RKO (cell line): ENCODE results near the gene MTG1.
"Not testable (repeated sequence)": the region's sequence is repeated elsewhere in the genome, so short reads cannot be mapped to it uniquely, and the experiment has no call there.

ENCODE experiments used
- DNase-seq: peaks from one replicate; pipeline ENCODE4 v3.0.0-alpha.2; 2016; ENCODE audit warnings: low spot score

MTG1 gene

DNA sequence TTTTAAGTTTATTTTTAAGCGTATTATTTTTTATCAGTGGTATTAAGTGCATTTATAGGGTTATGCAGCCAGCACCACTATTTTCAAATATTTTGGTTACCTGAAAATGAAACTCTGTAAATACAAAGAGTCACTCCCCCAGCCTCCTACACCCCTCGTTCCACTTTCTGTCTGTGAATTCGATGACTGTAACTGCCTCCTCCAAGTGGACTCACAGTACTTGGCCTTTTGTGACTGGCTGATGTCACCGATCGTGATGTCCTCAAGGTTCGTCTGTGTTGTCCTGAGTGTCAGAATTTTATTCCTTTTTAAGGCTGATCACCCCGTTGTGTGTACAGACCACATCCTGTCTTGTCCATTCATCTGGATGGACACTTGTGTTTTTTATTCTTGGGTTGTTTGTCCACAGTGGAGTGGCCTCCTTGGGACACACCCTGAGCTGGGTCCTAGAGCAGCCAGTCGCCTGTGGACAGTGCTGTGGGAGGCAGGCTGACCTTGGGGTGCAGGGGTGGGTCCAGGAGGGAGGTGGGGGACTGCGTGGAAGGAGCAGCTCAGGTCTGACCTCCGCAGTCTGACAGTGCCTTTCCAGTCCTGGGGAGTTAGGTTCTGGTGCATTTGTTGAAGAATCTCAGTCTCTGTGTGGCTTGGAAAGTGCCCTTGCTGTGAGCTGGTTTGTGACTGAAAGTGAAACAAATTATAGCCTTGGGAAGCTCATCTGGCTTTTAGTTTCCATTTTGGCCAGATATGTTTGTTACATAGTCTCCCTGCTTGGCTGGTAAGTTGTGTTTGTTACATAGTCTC is 6.9 kb downstream of the MTG1 start:
- no peak for DNase-seq

DNA sequence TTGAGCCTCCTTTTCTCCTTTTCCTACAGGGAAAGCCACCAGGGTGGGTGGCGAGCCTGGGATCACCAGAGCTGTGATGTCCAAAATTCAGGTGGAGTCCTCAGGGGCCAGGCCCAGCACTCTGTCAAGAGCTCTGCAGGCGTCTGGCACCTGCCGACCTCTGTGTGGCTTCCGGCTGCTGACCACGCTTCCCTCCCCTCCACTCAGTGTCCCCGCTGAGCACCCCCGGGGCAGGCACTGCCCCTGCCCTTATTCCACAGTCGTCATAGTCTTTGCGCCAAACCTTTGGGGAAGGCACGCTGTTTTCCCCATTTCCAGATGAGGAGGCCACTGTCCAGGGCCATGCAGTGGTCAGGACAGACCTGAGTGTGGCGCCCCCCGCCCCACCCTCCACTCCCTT is 7.5 kb downstream of the MTG1 start:
- DNase-seq: no peak

DNA sequence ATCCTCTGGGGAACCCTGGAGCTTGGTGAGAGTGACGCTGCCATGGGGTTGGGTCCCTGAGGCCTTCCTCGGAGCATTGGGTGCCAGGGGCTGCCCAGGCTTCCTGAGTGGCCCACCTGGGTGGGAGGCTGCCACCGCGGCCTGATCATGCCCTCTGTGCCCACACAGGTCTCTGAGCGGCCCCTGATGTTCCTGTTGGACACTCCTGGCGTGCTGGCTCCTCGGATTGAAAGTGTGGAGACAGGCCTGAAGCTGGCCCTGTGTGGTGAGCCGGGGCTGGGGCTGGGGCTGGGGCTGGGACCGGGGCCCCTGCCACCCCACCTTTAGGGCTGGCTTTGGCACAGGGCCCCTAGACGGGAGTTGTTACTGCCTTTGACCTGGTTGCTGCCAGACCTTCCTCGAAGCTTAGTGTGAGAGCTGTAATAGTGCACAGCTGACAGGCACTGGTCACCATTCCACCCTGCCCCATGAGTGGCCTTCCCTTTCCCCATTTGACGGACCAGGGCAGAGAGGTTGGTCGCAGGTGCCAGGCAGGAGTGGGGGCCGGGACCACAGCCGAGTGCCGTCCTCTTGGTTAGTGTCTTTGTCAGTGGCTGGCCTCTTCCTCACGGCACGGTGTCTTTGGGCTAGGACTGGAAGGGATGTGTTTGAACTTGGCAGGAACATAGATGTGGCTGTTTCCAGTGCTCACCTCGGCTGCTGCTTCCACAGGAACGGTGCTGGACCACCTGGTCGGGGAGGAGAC is 8.2 kb downstream of the MTG1 start:
- no peak for DNase-seq

DNA sequence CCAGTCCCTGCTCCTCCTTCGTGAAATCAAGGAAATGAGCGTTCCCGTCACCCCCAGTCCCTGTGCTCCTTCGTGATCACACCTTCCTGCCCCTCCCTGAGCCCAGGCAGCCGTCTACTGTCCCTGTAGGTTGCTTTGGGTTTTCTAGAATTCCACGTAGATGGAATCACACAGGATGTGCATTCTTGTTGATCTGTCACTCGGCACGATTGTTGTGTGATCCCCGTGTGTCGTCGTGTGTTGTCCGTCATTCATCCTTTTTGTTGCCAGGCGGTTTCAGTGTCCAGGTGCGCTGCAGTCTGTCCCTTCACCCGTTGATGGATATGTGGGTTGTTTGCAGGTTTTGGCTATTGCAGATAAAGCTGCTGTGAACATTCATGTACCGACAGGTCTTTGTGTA is 9.4 kb downstream of the MTG1 start:
- no peak for DNase-seq

DNA sequence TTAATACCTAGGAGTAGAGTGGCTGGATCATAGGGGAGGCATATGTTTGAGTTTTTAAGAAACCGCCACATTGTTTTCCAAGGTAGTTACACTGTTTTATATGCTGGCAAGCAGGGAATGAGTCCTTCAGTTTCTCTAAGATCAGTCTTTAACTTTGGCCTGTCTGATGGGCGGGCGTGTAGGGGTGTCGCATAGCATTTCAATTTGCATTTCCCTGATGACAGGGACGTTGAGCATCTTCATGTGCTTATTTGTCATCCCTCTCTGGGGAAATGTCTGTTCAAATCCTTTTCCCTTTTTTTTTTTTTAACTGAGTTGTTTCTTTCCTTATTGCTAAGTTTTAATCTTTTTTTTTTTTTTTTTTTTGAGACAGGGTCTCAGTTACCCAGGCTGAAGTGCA is 9.8 kb downstream of the MTG1 start:
- no peak for DNase-seq

DNA sequence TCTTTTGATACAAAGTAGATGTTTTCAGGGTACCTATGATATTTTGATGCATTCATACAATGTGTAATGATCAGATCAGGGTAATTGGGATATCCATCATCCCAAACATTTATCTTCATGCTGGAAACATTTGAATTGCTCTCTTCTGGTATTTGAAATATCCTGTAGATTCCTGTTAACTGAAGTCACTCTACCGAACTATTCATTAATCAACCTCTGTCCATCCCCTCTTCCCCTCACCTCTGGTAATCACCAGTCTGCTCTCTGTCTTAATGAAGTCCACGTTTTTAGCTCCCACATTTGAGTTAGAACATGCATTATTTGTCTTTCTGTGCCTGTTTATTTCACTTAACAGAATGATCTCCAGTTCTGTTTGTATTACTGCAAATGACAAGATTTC is 11.3 kb downstream of the MTG1 start:
- DNase-seq: no peak

DNA sequence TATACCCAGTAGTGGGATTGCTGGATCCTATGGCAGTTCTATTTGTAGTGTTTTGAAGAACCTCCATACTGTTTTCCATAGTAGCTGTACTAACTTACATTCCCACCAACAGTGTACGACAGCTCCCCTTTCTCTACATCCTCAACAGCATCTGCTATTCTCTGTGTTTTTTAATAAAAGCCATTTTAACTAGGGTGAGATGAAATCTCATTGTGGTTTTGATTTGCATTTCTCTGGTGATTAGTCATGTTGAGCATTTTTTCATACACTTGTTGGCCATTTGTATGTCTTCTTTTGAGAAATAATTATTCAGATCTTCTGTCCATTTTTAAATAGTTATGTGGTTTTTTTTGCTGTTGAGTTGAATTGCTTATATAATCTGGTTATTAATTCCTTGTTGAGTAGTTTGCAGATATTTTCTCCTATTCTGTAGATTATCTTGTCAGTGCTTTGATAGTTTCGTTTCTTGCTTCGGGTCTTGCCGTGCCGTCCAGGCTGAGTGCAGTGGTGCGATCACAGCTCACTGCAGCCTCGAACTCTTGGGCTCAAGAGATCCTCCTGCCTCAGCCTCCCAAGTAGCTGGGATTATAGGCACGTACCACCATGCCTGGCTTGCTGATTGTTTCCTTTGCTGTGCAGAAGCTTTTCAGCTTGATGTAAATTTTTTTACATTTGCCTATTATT is 12.0 kb downstream of the MTG1 start:
- no peak for DNase-seq

DNA sequence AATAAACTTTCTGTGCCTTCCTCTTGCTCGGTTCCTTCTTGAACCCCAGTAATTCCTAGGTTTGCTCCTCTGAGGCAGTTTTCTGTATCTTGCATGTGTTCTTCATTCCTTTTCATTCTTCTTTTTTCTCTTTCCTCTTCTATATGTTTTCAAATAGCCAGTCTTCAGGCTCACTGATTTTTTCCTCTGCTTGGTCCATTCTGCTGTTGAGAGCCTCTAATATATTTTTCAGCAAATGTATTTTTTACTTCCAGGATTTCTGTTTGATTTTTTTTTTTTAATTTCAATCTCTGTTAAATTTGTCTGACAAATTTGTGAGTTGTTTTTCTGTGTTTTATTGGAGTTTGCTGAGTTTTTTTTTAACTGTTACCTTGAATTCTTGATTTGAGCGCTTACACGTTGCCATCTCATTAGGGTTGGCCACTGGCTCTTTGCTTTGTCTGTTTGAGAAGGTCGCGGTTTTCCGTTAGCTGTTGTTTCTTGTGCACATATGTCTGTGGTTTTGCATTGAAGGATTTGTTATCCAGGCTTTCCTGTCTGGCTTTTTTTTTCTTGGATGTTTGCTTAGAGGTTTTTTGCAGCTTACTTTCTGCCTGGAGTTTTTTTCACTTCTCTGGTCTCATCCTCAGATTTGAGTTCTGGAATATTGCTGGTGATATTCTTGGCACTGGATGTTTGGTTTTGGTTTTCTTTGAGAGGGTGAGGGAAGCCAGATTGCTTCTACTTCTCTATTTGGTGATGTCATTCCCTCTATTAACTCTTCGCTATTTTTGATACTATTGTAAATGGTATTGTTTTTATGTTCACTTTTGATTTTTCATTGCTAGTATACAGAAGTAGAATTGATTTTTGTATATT is 17.8 kb downstream of the MTG1 start:
- no peak for DNase-seq

DNA sequence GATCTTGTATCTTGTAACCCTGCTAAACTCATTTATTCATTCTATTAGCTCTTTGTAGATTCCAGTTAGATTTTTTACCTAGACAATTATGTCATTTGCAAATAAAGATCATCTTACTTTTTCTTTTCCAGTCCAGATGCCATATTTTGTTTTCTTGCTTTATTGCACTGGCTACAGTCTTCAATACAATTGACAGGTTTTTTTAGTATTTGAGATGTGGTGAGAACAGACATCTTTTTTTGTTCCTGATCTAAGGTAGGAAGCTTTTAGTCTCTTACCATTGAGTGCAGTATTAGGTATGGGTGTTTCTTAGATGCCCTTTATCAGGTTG is 18.4 kb downstream of the MTG1 start:
- no peak for DNase-seq

DNA sequence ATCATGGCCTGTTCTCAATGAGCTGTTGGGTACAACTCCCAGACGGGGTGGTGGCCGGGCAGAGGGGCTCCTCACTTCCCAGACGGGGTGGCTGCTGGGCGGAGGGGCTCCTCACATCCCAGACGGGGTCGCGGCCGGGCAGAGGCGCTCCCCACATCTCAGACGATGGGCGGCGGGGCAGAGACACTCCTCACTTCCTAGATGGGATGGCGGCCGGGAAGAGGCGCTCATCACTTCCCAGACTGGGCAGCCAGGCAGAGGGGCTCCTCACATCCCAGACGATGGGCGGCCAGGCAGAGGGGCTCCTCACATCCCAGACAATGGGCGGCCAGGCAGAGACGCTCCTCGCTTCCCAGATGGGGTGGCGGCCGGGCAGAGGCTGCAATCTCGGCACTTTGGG is 20.4 kb downstream of the MTG1 start:
- not testable (repeated sequence) for DNase-seq

DNA sequence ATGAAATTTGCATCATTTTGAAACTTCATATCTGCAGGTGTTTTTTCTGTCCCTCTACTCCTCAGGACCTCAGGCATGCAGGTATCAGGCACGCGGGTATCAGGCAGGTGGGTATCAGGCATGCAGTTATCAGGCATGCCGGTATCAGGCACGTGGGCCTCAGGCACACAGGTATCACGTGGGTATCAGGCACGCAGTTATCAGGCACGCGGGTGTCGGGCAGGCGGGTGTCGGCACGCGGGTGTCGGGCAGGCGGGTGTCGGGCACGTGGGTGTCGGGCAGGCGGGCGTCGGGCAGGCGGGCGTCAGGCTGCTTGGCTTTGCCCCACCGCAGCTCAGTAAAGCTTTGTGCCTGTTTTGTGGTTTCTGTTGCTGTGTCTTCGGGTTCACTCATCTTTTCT is 21.8 kb downstream of the MTG1 start:
- no peak for DNase-seq

DNA sequence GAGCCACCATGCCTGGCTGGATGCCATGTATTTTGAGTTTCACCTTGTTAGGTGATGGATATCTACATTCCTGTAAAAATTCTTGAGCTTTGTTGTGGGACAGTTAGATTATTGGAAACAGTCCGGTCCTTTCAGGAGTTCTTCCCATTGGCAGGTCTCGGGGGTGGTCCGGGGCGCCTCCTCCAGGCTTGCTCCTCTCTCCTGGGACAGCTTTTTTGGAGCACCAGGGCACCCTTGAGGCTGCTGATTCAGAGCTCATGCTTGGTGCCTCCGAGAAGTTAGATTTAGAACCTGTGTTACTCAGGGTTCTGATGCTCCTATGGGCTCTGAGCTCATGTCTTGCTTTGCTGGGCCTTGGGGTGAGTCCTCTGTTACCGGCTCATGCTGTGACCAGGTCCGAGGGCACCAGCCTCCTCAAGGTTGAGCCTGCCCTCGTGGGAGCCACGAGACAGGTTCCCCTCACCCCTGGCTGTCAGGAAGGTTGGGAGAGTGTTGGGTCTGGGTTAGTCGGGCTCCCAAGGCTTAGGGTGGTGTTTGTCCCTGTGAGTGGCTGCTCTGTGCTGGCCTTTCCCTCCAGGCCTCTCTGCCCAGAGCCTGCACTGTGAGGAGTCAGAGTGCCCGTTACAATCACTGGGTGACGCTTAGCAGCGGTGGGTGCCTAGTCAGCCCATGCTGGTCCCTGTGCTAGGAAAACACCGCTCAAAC is 24.5 kb downstream of the MTG1 start:
- DNase-seq: no peak

DNA sequence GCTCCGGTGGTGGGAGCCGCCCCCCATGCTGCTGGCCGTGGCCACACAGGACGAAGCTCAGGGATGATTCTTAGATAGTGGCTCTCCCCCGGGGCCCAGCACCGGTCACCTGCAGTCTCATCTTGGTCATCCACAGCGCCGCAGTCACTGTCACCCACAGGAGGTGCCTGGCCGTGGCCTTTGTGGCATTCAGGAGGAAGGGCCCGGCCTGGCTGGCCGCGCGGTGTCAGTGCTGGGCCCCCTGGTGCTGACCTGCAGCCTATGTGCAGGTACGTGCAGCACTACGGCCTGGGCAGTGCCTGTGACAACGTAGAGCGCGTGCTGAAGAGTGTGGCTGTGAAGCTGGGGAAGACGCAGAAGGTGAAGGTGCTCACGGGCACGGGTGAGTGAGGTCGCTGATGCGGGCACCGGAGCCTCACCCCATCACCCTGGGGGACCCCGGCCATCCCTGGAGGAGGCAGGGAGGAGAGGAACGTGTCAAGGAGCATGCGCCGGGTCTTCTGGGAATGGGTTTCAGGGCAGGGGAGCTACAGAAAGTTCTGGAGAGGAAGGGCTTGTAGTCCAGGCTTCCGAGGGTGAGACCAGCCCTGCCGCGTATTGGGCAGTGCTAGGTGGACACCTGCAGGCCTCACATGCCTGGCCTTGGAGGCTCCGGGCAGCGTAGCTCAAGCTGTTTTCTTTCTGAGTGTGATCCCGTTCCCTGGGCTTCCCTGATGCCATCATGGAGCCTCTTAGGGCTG is 25.4 kb downstream of the MTG1 start:
- DNase-seq: no peak

DNA sequence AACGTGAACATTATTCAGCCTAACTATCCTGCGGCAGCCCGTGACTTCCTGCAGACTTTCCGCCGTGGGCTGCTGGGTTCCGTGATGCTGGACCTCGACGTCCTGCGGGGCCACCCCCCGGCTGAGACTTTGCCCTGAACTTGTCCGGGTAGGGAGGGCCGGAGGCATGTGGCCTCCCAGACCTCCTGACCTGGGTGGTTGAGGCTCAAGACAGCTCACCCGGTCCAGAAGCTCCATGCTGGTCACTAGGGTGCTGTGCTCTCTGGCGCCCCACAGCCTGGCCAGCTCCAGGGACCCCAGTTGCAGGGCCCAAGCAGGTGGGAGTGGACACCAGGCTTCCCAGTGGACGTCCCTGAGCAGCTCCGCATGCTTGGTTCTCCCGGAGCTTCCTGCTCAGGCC is 26.1 kb downstream of the MTG1 start:
- DNase-seq: no peak

DNA sequence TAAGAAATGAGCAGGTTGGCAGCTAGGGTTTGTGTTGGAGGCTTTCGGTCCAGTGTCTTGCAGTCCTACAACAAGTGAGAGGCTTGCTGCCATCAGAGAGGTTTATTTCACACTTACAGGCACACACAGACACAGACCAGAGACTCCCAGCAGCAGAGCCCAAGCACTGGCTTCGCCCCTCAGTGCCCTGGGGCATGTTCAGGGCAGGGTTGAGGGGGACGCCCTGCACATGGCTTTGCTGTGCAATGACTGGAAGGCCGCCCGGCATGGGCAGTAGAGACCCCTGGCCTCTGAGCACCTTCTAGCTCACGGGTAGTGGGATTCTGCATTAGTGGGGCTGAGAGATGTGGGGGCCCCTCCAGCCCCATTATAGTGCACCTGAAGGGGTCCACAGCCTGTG is 26.6 kb downstream of the MTG1 start:
- DNase-seq: no peak

DNA sequence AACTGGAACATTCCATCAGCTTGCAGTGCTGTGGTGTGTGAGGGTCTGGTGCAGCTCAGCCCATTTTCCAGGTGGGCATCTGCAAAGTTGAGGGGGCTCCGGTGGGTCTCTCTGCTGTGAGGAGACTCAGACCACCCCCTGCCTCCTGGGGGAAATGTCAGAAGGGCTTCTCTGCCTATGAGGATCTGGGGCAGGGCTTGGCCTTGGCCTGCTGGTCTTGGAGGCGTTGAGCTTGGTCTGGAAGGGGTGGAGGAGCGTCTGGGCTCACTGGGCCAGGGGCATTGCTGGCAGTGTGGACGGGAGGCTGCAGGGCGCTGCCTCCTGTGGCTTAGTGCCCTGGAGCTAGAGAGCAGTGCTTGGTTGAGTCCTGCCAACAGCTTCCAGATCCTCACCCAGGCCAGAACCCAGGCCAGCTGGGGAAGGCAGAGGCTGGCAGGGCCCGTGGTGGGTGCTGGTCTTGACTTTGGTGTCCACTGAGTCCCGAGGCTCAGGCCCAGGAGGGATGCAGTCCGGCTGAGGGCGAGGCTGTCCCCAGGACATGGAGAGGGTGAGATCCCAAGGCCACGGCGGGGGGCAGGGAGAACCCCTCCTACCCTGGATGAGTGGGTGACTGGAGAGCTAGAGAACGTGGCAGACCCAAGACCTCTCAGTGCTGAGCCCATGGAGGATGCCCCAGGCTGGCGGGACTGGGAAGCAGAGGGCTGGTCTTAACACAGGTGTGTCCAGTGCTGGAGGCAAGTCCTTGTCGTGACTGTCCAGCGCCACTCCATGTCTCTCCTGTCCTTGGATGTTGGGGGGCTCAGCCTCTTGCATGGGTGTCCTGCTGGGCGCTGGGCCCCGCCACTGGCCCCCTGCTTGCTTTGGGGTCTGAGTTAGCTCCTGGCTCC is 27.6 kb downstream of the MTG1 start:
- no peak for DNase-seq

DNA sequence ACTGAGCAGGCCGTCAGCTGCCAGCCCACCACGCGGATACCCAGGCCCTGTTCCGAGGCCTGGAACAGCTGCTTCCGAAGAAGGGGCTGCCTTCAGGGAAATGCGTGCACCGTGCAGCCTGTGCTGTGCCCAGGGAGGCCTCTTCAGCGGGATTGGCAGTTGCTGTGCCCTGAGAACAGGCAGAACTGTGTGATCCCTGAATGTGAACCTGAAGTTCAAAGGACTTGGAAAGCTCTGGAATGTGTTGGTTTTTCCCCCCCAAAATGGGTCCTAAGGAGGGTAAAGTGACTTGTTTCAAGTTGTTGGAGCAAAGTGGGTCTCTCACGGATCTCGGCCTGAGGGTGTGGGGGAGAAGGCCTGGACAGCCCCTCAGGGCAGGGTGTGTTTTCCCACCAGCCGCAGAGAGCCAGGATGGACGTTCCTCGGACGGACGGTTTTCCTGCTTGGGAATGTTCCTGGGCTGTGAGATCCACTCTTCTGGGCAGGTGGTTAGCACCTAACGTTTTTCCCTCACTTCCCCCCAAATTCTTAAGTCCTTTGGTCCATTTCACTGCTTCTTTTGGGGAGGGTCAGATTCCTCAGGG is 28.4 kb downstream of the MTG1 start:
- no peak for DNase-seq

DNA sequence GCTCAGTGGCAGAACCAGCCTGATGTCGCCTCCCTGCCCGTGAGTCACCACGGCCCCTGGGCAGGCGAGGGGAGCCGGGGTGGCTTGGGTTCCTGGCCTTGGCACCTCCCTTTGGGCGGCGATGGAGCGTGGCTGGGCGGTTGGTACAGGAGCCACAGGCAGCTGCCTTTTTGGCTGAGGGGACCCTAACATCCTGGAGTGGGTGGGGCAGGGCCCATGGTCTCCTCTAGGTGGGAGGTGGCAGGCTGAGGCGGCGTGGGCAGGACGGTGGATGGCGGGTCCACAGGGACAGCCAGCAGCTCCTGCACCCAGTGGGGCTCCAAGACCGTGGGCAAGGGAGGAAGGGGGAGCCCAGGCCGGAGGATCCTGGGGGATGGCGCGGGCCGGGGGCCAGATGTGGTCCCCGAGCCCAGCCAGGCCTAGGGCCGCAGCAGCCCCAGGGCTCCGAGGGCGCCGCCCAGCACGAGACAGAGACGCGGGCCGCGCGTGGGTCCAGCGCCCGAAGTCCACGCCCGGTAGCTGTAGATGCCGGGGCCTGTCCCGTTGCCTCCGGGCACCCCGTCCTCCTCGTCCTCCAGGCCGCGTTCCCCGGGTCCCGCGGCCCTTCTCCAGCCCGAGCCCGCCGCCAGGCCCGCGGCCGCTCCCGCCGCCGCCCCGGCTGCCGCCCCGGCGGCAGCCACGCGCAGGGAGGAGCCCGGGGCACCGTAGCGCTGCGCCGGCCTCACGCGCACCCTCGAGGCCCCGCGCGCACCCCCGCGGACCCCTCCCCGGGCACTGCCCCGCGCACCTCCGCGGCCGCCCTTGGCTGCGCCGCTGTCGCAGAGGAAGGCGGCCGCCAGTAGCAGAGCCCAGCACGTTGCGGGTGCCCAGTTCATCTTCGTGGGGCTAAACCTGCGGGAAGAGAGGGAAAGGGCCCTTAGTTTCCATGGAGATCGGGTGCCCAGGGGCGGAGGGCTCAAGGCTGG is 29.1 kb downstream of the MTG1 start:
- DNase-seq: no peak
